ENCODE measurements around the gene SPAG6. TPM values are rescaled to one million over a fixed set of nuclear protein-coding genes. Genes with fewer than 3 reads are reported as not detected.

SPAG6 gene
- total and polyA plus RNA-seq, 4 donors = 0.23 TPM; not detected in 3

GRCh38 chr10:22322641-22323160, 22.6 kb upstream of the SPAG6 start (continued):
- TF ChIP-seq REST (IDR thresholded peaks at IDR 0.05) (no peak), NR2F2 (IDR thresholded peaks at IDR 0.05) (no peak), FOXA1 (IDR thresholded peaks at IDR 0.05) (no peak), SP1 (IDR thresholded peaks at IDR 0.05) (no peak), GABPA (IDR thresholded peaks at IDR 0.05 in 1 of 2, conservative IDR thresholded peaks at IDR 0.05 in 1 of 2) (no peak), JUND (IDR thresholded peaks at IDR 0.05) (no peak), ATF3 (IDR thresholded peaks at IDR 0.05) (no peak), EGR1 (IDR thresholded peaks at IDR 0.05; ENCODE audit: low read depth in 2 of 2) (no peak)

GRCh38 chr10:22323538-22324305, 21.6 kb upstream of the SPAG6 start:
- WGBS = 85% methylated on average over 5 of the region's 5 CpGs
- no peak overlapping the region for H3K27ac ChIP-seq (ENCODE audit: low read depth in 1 of 2, low read length in 2 of 2)

More at GRCh38 chr10:22323538-22324305, 21.6 kb upstream of the SPAG6 start:
- H3K4me1 ChIP-seq (ENCODE audit: control insufficient read depth in 4 of 4, insufficient read depth in 4 of 4, low read length in 3 of 4) = peaks cover 14 to 49% (median 31%) of the 10 kb centered on the region in 4 donors
- no peak for DNase-seq (ENCODE audit: low spot score)
- H3K9me3 ChIP-seq (ENCODE audit: control insufficient read depth in 4 of 4, low read length in 3 of 4) = no peaks in the 10 kb centered on the region
- no peak for TF ChIP-seq SP1 (IDR thresholded peaks at IDR 0.05)
- no peak for TF ChIP-seq FOXA1 (IDR thresholded peaks at IDR 0.05)
- no peak for TF ChIP-seq YY1 (IDR thresholded peaks at IDR 0.05)
- TF ChIP-seq NR2F2 (IDR thresholded peaks at IDR 0.05) = no peak
- no peak for TF ChIP-seq TAF1 (conservative IDR thresholded peaks at IDR 0.05)
- TF ChIP-seq REST (IDR thresholded peaks at IDR 0.05) = no peak
- TF ChIP-seq RXRA (IDR thresholded peaks at IDR 0.05) = no peak
- TF ChIP-seq CTCF (IDR thresholded peaks at IDR 0.05; ENCODE audit: low read depth, low read length, missing input control) = no peak
- TF ChIP-seq ZBTB33 (IDR thresholded peaks at IDR 0.05) = no peak
- TF ChIP-seq RAD21 (IDR thresholded peaks at IDR 0.05) = no peak
- no peak for TF ChIP-seq GABPA (IDR thresholded peaks at IDR 0.05 in 1 of 2, conservative IDR thresholded peaks at IDR 0.05 in 1 of 2)
- TF ChIP-seq MAX (IDR thresholded peaks at IDR 0.05) = no peak
- no peak for TF ChIP-seq HNF4G (IDR thresholded peaks at IDR 0.05)
- no peak for TF ChIP-seq HNF4A (conservative IDR thresholded peaks at IDR 0.05)
- TF ChIP-seq ATF3 (IDR thresholded peaks at IDR 0.05) = no peak
- no peak for TF ChIP-seq EGR1 (IDR thresholded peaks at IDR 0.05; ENCODE audit: low read depth in 2 of 2)
- H3K9ac ChIP-seq (ENCODE audit: low read depth in 1 of 2, low read length in 2 of 2) = no peak overlapping the region
- peaks cover 0 to 3% (median under 1%) of the 10 kb centered on the region in 4 donors for H3K36me3 ChIP-seq (ENCODE audit: control insufficient read depth in 4 of 4, insufficient read depth in 3 of 4, low read depth in 1 of 4, low read length in 3 of 4)
- H3K4me3 ChIP-seq (ENCODE audit: low read depth in 1 of 3, low read length in 3 of 3) = no peak overlapping the region
- H3K27me3 ChIP-seq (ENCODE audit: control insufficient read depth in 4 of 4, insufficient read depth in 4 of 4, low read length in 3 of 4) = no peaks in the 10 kb centered on the region

All from liver (tissue), 9 donors.